Measurements from ENCODE around the gene ZNF787.

- TF ChIP-seq EZH2phosphoT487 (IDR thresholded peaks at IDR 0.05; ENCODE audit: borderline replicate concordance) (no peak), CTCF (conservative IDR thresholded peaks at IDR 0.05; ENCODE audit: low read length) (no peak)
Observed at GRCh38 chr19:56150358-56150757, 29.3 kb upstream of the ZNF787 start.

All from Loucy (cell line).